Tibial nerve (tissue), 4 donors: ENCODE results near the gene SLC36A4.

Experiments used
- CTCF ChIP-seq, 5 experiments: fragments of 200-600 bp in 3 of 5; fragments of 450-650 bp in 2 of 5; sonication (generic) in 3 of 5; IDR thresholded peaks; one replicate each; pipeline ENCODE4 v1.5.1; 2016 to 2019; ENCODE audit warnings: antibody characterized with exemption in 5 of 5, mild to moderate bottlenecking in 3 of 5, moderate library complexity in 2 of 5
- EP300 ChIP-seq, 2 donors: sonication (generic); formaldehyde crosslinking; IDR thresholded peaks; one replicate each; pipeline ENCODE4 v1.6.1; 2017; ENCODE audit warnings: antibody characterized with exemption in 2 of 2, mild to moderate bottlenecking in 1 of 2
- POLR2A ChIP-seq, 2 donors: fragments of 450-650 bp; IDR thresholded peaks; one replicate each; pipeline ENCODE4 v1.6.1; 2017; ENCODE audit warnings: antibody characterized with exemption in 2 of 2, mild to moderate bottlenecking in 2 of 2, moderate library complexity in 2 of 2

DNA sequence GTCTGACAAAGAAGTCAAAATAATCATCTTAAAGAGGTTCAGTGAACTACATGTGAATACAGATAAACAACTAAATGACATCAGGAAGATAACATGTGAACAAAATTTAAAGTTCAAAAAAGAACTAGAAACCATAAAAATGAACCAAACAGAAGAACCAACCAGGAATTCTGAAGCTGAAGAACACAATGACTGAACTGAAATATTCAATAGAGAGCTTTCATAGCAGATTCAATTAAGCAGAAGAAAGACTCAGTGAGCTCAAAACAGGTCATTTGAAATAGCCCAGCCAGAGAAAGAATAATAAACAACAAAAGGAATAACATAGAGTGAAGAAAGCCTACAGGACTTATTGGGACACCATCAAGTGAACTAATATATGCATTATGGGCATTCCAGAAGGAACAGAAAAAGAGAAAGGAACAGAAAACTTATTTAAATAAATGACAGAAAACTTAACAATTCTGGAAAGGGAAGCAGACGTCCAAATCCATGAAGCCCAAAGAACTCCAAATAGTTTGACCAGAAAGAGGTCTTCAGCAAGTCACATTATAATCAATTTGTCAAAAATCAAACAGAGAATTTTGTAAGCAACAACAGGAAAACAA lies 11.0 kb upstream of the SLC36A4 start:
- TF ChIP-seq CTCF (IDR thresholded peaks at IDR 0.05) (no peak), POLR2A (IDR thresholded peaks at IDR 0.05) (no peak), EP300 (IDR thresholded peaks at IDR 0.05) (no peak)
